H1 (cell line): ENCODE data around the gene PREB. TPM values are rescaled to one million over a fixed set of nuclear protein-coding genes. Genes with fewer than 3 reads are reported as not detected.

Source experiments
- CTCF ChIA-PET: fragments of 300-600 bp; sonication (Branson Sonifier 250); formaldehyde crosslinking; loops from one replicate; lab custom pipeline; 2021; ENCODE audit not compliant: partially characterized antibody; lab: Charles Lee
- POLR2A ChIA-PET: fragments of 300-600 bp; sonication (Branson Sonifier 250); formaldehyde crosslinking; loops from one replicate; lab custom pipeline; 2021; ENCODE audit warnings: inconsistent platforms; ENCODE audit not compliant: partially characterized antibody; lab: Charles Lee
- DNase-seq, 2 experiments: peaks; one replicate each; pipeline versions ENCODE4 v3.0.0 to v3.0.0-alpha.2; 2010 to 2022; ENCODE audit warnings: low spot score in 2 of 2, low read depth in 1 of 2, mixed read lengths in 1 of 2
- FAIRE-seq: peaks from 2 replicates; lab custom pipeline; 2011; peaks lifted over from hg19 to GRCh38; lab: Jason Lieb, UNC
- H2AFZ ChIP-seq: 2 replicates; pipeline ENCODE4 v1.8.1; 2012; ENCODE audit warnings: low read length, inconsistent platforms
- H2AK5ac ChIP-seq: 2 replicates; pipeline ENCODE4 v1.6.1; 2013; ENCODE audit warnings: low read depth, low read length
- H2BK120ac ChIP-seq: replicated peaks from 2 replicates; pipeline ENCODE3; 2013; ENCODE audit warnings: low read depth, low read length, inconsistent platforms
- H2BK12ac ChIP-seq: 2 replicates; pipeline ENCODE4 v1.6.1; 2013; ENCODE audit warnings: low read depth, low read length
- H2BK15ac ChIP-seq: 2 replicates; pipeline ENCODE4 v1.6.1; 2013; ENCODE audit warnings: low read length
- H2BK20ac ChIP-seq: 2 replicates; pipeline ENCODE4 v1.6.1; 2013; ENCODE audit warnings: low read length
- H2BK5ac ChIP-seq: 2 replicates; pipeline ENCODE4 v1.6.1; 2013; ENCODE audit warnings: low read depth, low read length
- H3K14ac ChIP-seq: 2 replicates; pipeline ENCODE4 v1.6.1; 2013; ENCODE audit warnings: inconsistent platforms; ENCODE audit not compliant: insufficient read length
- H3K18ac ChIP-seq: 2 replicates; pipeline ENCODE4 v1.6.1; 2013; ENCODE audit warnings: low read length; ENCODE audit errors: extremely low read depth
- H3K23ac ChIP-seq: 2 replicates; pipeline ENCODE4 v1.6.1; 2013; ENCODE audit warnings: inconsistent platforms; ENCODE audit not compliant: insufficient read length
- H3K23me2 ChIP-seq: 2 replicates; pipeline ENCODE4 v1.6.1; 2013; ENCODE audit warnings: low read depth, low read length
- H3K27ac ChIP-seq: 2 replicates; pipeline ENCODE4 v1.6.1; 2011; ENCODE audit warnings: low read depth, low read length, inconsistent platforms
- H3K27me3 ChIP-seq, 4 experiments: replicated peaks in 1 of 4; 1 replicate in 1 of 4; 2 replicates in 3 of 4; pipeline versions ENCODE4 v1.6.1 to v1.8.1; 2011 to 2013; ENCODE audit warnings: low read length in 3 of 4, mild to moderate bottlenecking in 3 of 4, inconsistent platforms in 2 of 4, mixed read lengths in 2 of 4, moderate library complexity in 1 of 4; ENCODE audit not compliant: control insufficient read depth in 3 of 4, insufficient read depth in 3 of 4; ENCODE audit errors: extremely low read depth in 1 of 4
- H3K36me3 ChIP-seq, 4 experiments: 2 replicates each; pipeline versions ENCODE4 v1.6.1 to v1.8.1; 2011 to 2013; ENCODE audit warnings: mild to moderate bottlenecking in 4 of 4, low read length in 3 of 4, moderate library complexity in 2 of 4, control low read depth in 1 of 4, inconsistent platforms in 1 of 4; ENCODE audit not compliant: insufficient read depth in 4 of 4, control insufficient read depth in 2 of 4
- H3K4ac ChIP-seq: replicated peaks from 2 replicates; pipeline ENCODE3; 2013; ENCODE audit warnings: low read length, low read depth, mixed read lengths, inconsistent platforms; ENCODE audit not compliant: insufficient read length
- H3K4me1 ChIP-seq, 4 experiments: replicated peaks in 1 of 4; 1 replicate in 1 of 4; 2 replicates in 3 of 4; pipeline versions ENCODE4 v1.6.1 to v1.8.1; 2011 to 2013; ENCODE audit warnings: low read length in 3 of 4, inconsistent platforms in 2 of 4, mixed read lengths in 1 of 4; ENCODE audit not compliant: insufficient read depth in 4 of 4, control insufficient read depth in 3 of 4
- H3K4me2 ChIP-seq, 2 experiments: 2 replicates each; pipeline versions ENCODE4 v1.6.1 to v1.8.1; 2011 to 2013; ENCODE audit warnings: low read depth in 2 of 2, low read length in 2 of 2, control low read depth in 1 of 2, inconsistent platforms in 1 of 2, mild to moderate bottlenecking in 1 of 2; ENCODE audit not compliant: insufficient read depth in 1 of 2
- H3K4me3 ChIP-seq, 4 experiments: fragments of 200-600, 300-600 bp in 1 of 4; sonication (generic), shearing (Covaris generic), sonication (Bioruptor Twin) in 1 of 4; 2 replicates each; pipeline versions ENCODE4 v1.5.1 to v1.8.1; 2011 to 2016; ENCODE audit warnings: low read length in 4 of 4, low read depth in 3 of 4, control low read depth in 2 of 4, inconsistent platforms in 2 of 4, mild to moderate bottlenecking in 2 of 4, mixed read lengths in 1 of 4, moderate library complexity in 1 of 4; ENCODE audit not compliant: insufficient read depth in 2 of 4; ENCODE audit errors: extremely low read depth in 1 of 4
- H3K56ac ChIP-seq: replicated peaks from 2 replicates; pipeline ENCODE3; 2013; ENCODE audit warnings: low read depth, mild to moderate bottlenecking, mixed read lengths, low read length, inconsistent platforms; ENCODE audit not compliant: insufficient read length
- H3K79me1 ChIP-seq: 2 replicates; pipeline ENCODE4 v1.6.1; 2013; ENCODE audit warnings: low read depth, low read length, control low read depth
- H3K79me2 ChIP-seq, 2 experiments: 2 replicates each; pipeline versions ENCODE4 v1.6.1 to v1.8.1; 2012 to 2013; ENCODE audit warnings: low read length in 2 of 2, mild to moderate bottlenecking in 2 of 2, inconsistent platforms in 1 of 2; ENCODE audit not compliant: insufficient read depth in 2 of 2, control insufficient read depth in 1 of 2
- H3K9ac ChIP-seq, 4 experiments: replicated peaks in 1 of 4; 1 replicate in 1 of 4; 2 replicates in 3 of 4; pipeline versions ENCODE4 v1.6.1 to v1.8.1; 2011 to 2013; ENCODE audit warnings: low read depth in 3 of 4, low read length in 3 of 4, control low read depth in 2 of 4, mild to moderate bottlenecking in 2 of 4, moderate library complexity in 2 of 4, inconsistent platforms in 1 of 4; ENCODE audit errors: extremely low read depth in 1 of 4
- H3K9me3 ChIP-seq, 2 experiments: 2 replicates each; pipeline versions ENCODE4 v1.6.1 to v1.8.1; 2012 to 2013; ENCODE audit warnings: mild to moderate bottlenecking in 2 of 2, moderate library complexity in 2 of 2, control low read depth in 1 of 2, inconsistent platforms in 1 of 2, low read depth in 1 of 2, low read length in 1 of 2, mixed read lengths in 1 of 2; ENCODE audit not compliant: insufficient read depth in 2 of 2
- H4K20me1 ChIP-seq, 2 experiments: replicated peaks in 1 of 2; 2 replicates each; pipeline versions ENCODE3 to v1.8.1; 2011 to 2013; ENCODE audit warnings: inconsistent platforms in 2 of 2, low read length in 2 of 2, mild to moderate bottlenecking in 1 of 2; ENCODE audit not compliant: insufficient read depth in 2 of 2, control insufficient read depth in 1 of 2
- H4K5ac ChIP-seq: 2 replicates; pipeline ENCODE4 v1.6.1; 2013; ENCODE audit warnings: low read length, low read depth, mixed read lengths, inconsistent platforms; ENCODE audit not compliant: insufficient read length
- H4K8ac ChIP-seq: 2 replicates; pipeline ENCODE4 v1.8.0; 2013; ENCODE audit warnings: mild to moderate bottlenecking, moderate library complexity, low read length, inconsistent platforms; ENCODE audit not compliant: insufficient read depth; ENCODE audit errors: extremely low read depth
- H4K91ac ChIP-seq: replicated peaks from 2 replicates; pipeline ENCODE3; 2013; ENCODE audit warnings: low read length, mixed read lengths, inconsistent platforms; ENCODE audit not compliant: insufficient read length
- JUND ChIP-seq: IDR thresholded peaks from 2 replicates; pipeline ENCODE4 v1.6.1; 2011; ENCODE audit warnings: mild to moderate bottlenecking, improper control_type of control experiment, low read length
- POLR2AphosphoS5 ChIP-seq: IDR thresholded peaks from 2 replicates; pipeline ENCODE4 v1.6.1; 2011; ENCODE audit warnings: low read depth, low read length
- RFX5 ChIP-seq: IDR thresholded peaks from 2 replicates; pipeline ENCODE4 v1.6.1; 2011; ENCODE audit warnings: low read depth, low read length, improper control_type of control experiment, borderline replicate concordance
- YY1 ChIP-seq: IDR thresholded peaks from 2 replicates; pipeline ENCODE4 v1.6.1; 2011; ENCODE audit warnings: low read depth, mild to moderate bottlenecking, low read length
- WGBS, 2 experiments: shearing (Covaris generic) in 1 of 2; methylation state at CpG; one replicate each; pipeline versions ENCODE4 v1.1.6 to v1.1.7; 2013 to 2015; ENCODE audit warnings: low lambda C conversion rate in 2 of 2, mixed read lengths in 2 of 2, inconsistent platforms in 1 of 2, low coverage in 1 of 2, missing lambda C conversion rate in 1 of 2; ENCODE audit not compliant: insufficient replicate concordance in 2 of 2, insufficient coverage in 1 of 2, insufficient read length in 1 of 2; ENCODE audit errors: extremely low coverage in 1 of 2, missing lambda C conversion rate in 1 of 2; 5-methylcytosine and 5-hydroxymethylcytosine counted together
- polyA plus RNA-seq, 7 experiments: library from polyadenylated mRNA; depleted of rRNA in 3 of 7; stranded (reverse) in 5 of 7; unstranded in 2 of 7; fragments of >200 nt in 5 of 7; fragments of 200-250 nt in 2 of 7; gene quantifications; 1 replicate in 5 of 7; 2 replicates in 1 of 7; 4 replicates in 1 of 7; pipeline versions ENCODE4 v1.2.1 to v1.2.3, GENCODE V29; 2011 to 2013; ENCODE audit warnings: missing spikeins in 2 of 7, mixed read lengths in 2 of 7
- total RNA-seq: library from RNA; stranded (reverse); fragmentation: NEBNext Ultra II Directional; extraction: Animal tissue kit (Norgen Biotek cat#: 25700); gene quantifications from 2 replicates; pipeline ENCODE4 v1.2.1, GENCODE V29; 2021

The PREB gene
- total and polyA plus RNA-seq, 2 of the 8 experiments (the other 6 are each of a cell fraction or from before 2014, with no cell fraction given): 54.1 to 72.2 TPM

GRCh38 chr2:27134781-27135477, 493 bp upstream of the PREB start:
- H3K18ac ChIP-seq: no peak overlapping the region
- no peak overlapping the region for H2BK20ac ChIP-seq
- H3K4ac ChIP-seq: no peak overlapping the region
- no peak overlapping the region for H3K14ac ChIP-seq
- CTCF ChIA-PET: interaction anchor here (1.1 to 4.3 kb wide), 15 partner anchors 10 to 129 kb away, joined by 3 to 38 read pairs (median 8); partner anchors contain the start of genes ABHD1, KHK, OST4 and SLC30A3
- H3K4me1 ChIP-seq: peaks cover 0 to 4% (median 3%) of the 10 kb centered on the region in 4 experiments; a peak in 5 of 7 replicates
- DNase-seq: no peak
- POLR2A ChIA-PET: interaction anchor here (0.7 to 2.3 kb wide), 12 partner anchors 9 to 229 kb away, joined by 3 to 24 read pairs (median 4); partner anchors contain the start of genes ABHD1, ATRAID, CAD and CGREF1
- 55% methylated on average over 33 of the region's 33 CpGs; no CpG with 5 or more reads in 1 of the 2 experiments for WGBS, 2 experiments
- no peaks in the 10 kb centered on the region for H3K9me3 ChIP-seq
- peak overlapping the region; percentile 25; the same call in 1 of the 2 replicates for H3K27ac ChIP-seq
- H2AFZ ChIP-seq: peak overlapping the region; percentile 31; the same call in 1 of the 2 replicates
- peaks cover 2 to 24% (median 16%) of the 10 kb centered on the region in 4 experiments; a peak in 6 of 8 replicates for H3K36me3 ChIP-seq
- no peak overlapping the region for H3K23ac ChIP-seq
- peak overlapping the region; percentile 39 for H4K91ac ChIP-seq
- H4K8ac ChIP-seq: peak overlapping the region; percentile 69; the same call in 1 of the 2 replicates
- peaks cover 2% of the 10 kb centered on the region; the same call in 1 of the 2 replicates for H3K23me2 ChIP-seq
- H2BK15ac ChIP-seq: no peak overlapping the region
- peaks cover 4% of the 10 kb centered on the region for H3K79me1 ChIP-seq
- no peaks in the 10 kb centered on the region for H3K27me3 ChIP-seq
- H3K9ac ChIP-seq: peak overlapping the region in 2 of 4 experiments; percentile 34 to 36; a peak in 3 of 7 replicates
- peaks cover 0 to 15% of the 10 kb centered on the region in 2 experiments; a peak in 2 of 4 replicates for H3K79me2 ChIP-seq
- H3K4me3 ChIP-seq: peak overlapping the region; percentile 10 to 91 (median 24); a peak in 6 of 8 replicates
- no peak for FAIRE-seq
- peak overlapping the region; percentile 75 for H2BK120ac ChIP-seq
- H3K56ac ChIP-seq: no peak overlapping the region
- peak overlapping the region; percentile 17 to 56 for H3K4me2 ChIP-seq
- H4K5ac ChIP-seq: peak overlapping the region; percentile 13
- 0 out of 2 replicates have a peak overlapping the region, but pooled peaks have one; percentile 60 for H2BK5ac ChIP-seq
- H4K20me1 ChIP-seq: peaks cover 8 to 14% of the 10 kb centered on the region in 2 experiments
- H2BK12ac ChIP-seq: peak overlapping the region; percentile 21; the same call in 1 of the 2 replicates
- H2AK5ac ChIP-seq: no peak overlapping the region
- TF ChIP-seq POLR2AphosphoS5: no peak
- TF ChIP-seq YY1: peak; percentile 99
- no peak for TF ChIP-seq JUND
- no peak for TF ChIP-seq RFX5
